Panc1 (cell line): ENCODE data around the gene F11. TPM values are rescaled to one million over a fixed set of nuclear protein-coding genes. Genes with fewer than 3 reads are reported as not detected.
"Not testable (repeated sequence)": the region's sequence is repeated elsewhere in the genome, so short reads cannot be mapped to it uniquely, and the experiment has no call there.

Source experiments
- ATAC-seq: fragments of 200-7000 bp; cut with Tn5 transposase; 2 replicates; pipeline ENCODE4 v1.9.1; 2020; ENCODE audit warnings: mild to moderate bottlenecking, moderate library complexity
- BruUV-seq: library from RNA; stranded (reverse); fragments of 400-500 nt; replicated peaks from 2 replicates; lab custom pipeline; 2021; lab: Mats Ljungman, UMichigan
- CTCF ChIA-PET: fragments of 300-600 bp; sonication (Branson Sonifier 250); formaldehyde crosslinking; loops from one replicate; lab custom pipeline; 2022; ENCODE audit warnings: antibody characterized with exemption; lab: Charles Lee
- POLR2A ChIA-PET: fragments of 300-600 bp; sonication (Branson Sonifier 250); formaldehyde crosslinking; loops from one replicate; lab custom pipeline; 2022; ENCODE audit warnings: antibody characterized with exemption; lab: Charles Lee
- DNase-seq: peaks from one replicate; pipeline ENCODE4 v3.0.0-alpha.2; 2010; ENCODE audit warnings: low read depth, low spot score
- H3K27ac ChIP-seq: 2 replicates; pipeline ENCODE4 v1.5.1; 2011; ENCODE audit warnings: mild to moderate bottlenecking, low read length, inconsistent platforms
- H3K27me3 ChIP-seq: fragments of 200-500 bp; sonication (Bioruptor generic); 2 replicates; pipeline ENCODE4 v1.6.0; 2014; ENCODE audit warnings: low read length, inconsistent platforms; ENCODE audit not compliant: control insufficient read depth, insufficient read depth
- H3K36me3 ChIP-seq: fragments of 200-500 bp; sonication (Bioruptor generic); 2 replicates; pipeline ENCODE4 v1.5.1; 2014; ENCODE audit warnings: inconsistent platforms, mild to moderate bottlenecking, low read length, moderate library complexity; ENCODE audit not compliant: control insufficient read depth, insufficient read depth
- H3K4me1 ChIP-seq: 2 replicates; pipeline ENCODE4 v1.5.1; 2011; ENCODE audit warnings: inconsistent platforms, mild to moderate bottlenecking, low read length, moderate library complexity; ENCODE audit not compliant: control insufficient read depth, insufficient read depth
- H3K4me3 ChIP-seq, 2 experiments: 2 replicates each; pipeline ENCODE4 v1.5.1; 2011 to 2012; ENCODE audit warnings: low read depth in 2 of 2, low read length in 2 of 2, mild to moderate bottlenecking in 2 of 2, inconsistent platforms in 1 of 2, moderate library complexity in 1 of 2
- H3K9me3 ChIP-seq: fragments of 200-500 bp; sonication (Bioruptor generic); 2 replicates; pipeline ENCODE4 v1.5.1; 2014; ENCODE audit warnings: low read depth, mild to moderate bottlenecking, inconsistent platforms, low read length, moderate library complexity; ENCODE audit not compliant: control insufficient read depth, insufficient read depth
- CTCF ChIP-seq: fragments of 450-650 bp; IDR thresholded peaks from 2 replicates; pipeline ENCODE4 v1.5.1; 2017; ENCODE audit warnings: mild to moderate bottlenecking
- POLR2AphosphoS5 ChIP-seq: IDR thresholded peaks from 2 replicates; pipeline ENCODE4 v1.6.1; 2012; ENCODE audit warnings: mild to moderate bottlenecking, low read depth, low read length, moderate library complexity
- REST ChIP-seq, 2 experiments: IDR thresholded peaks; 2 replicates each; pipeline ENCODE4 v1.6.1; 2011 to 2012; ENCODE audit warnings: low read depth in 2 of 2, control low read depth in 1 of 2, low read length in 1 of 2, mild to moderate bottlenecking in 1 of 2, moderate library complexity in 1 of 2; ENCODE audit not compliant: insufficient read depth in 1 of 2
- SIN3A ChIP-seq: IDR thresholded peaks from 2 replicates; pipeline ENCODE4 v1.6.1; 2012; ENCODE audit warnings: low read depth, mild to moderate bottlenecking, low read length, moderate library complexity, borderline replicate concordance; ENCODE audit not compliant: insufficient read depth
- TCF7L2 ChIP-seq: IDR thresholded peaks from 2 replicates; pipeline ENCODE4 v1.6.1; 2011; ENCODE audit warnings: mild to moderate bottlenecking, low read depth, low read length, inconsistent platforms
- in situ Hi-C: cut with HindIII; loops from 2 replicates; pipeline ENCODE4 v1.10.0; 2016; ENCODE audit warnings: low sequenced_read_pairs, low pct_unique_long_range_greater_than_20kb
- intact Hi-C: fragments of 100-400 bp; cut with micrococcal nuclease; formaldehyde crosslinking; loops from one replicate; pipeline ENCODE4 v1.10.0; 2022; ENCODE audit not compliant: unreplicated experiment
- total RNA-seq: library from RNA; stranded (reverse); gene quantifications from one replicate; pipeline ENCODE4 v1.2.1, GENCODE V29; 2021; ENCODE audit not compliant: unreplicated experiment

The F11 gene
- total RNA-seq, 1 experiment from 2014 or later = not detected

- BruUV-seq = no TSS peak
- in situ Hi-C loops = no loop called here
- no peak for TF ChIP-seq TCF7L2
- intact Hi-C loops = no loop called here
- H3K36me3 ChIP-seq = no peaks in the 10 kb centered on the region
- ATAC-seq (no peak), DNase-seq (no peak)
- POLR2A ChIA-PET = no interaction called here
- CTCF ChIA-PET = no interaction called here
- H3K27me3 ChIP-seq = no peaks in the 10 kb centered on the region
- no peaks in the 10 kb centered on the region for H3K9me3 ChIP-seq
- no peaks in the 10 kb centered on the region for H3K4me1 ChIP-seq
- H3K27ac ChIP-seq = no peak overlapping the region
- no peak overlapping the region for H3K4me3 ChIP-seq
Observed at GRCh38 chr4:186243331-186243730, 22.7 kb upstream of the F11 start.

- in situ Hi-C loops (no loop called here), intact Hi-C loops (no loop called here)
- Histone ChIP-seq H3K27me3 (no peaks in the 10 kb centered on the region), H3K27ac (no peak overlapping the region), H3K4me1 (no peaks in the 10 kb centered on the region), H3K36me3 (no peaks in the 10 kb centered on the region), H3K4me3 (no peak overlapping the region), H3K9me3 (no peaks in the 10 kb centered on the region)
- ATAC-seq = no peak
- BruUV-seq = no TSS peak
- no peak for TF ChIP-seq CTCF
- no peak for TF ChIP-seq REST (IDR thresholded peaks at IDR 0.05; ENCODE audit: insufficient read depth in 1 of 2, low read depth in 2 of 2, low read length in 1 of 2)
- TF ChIP-seq POLR2AphosphoS5 = no peak
- TF ChIP-seq TCF7L2 = no peak
- no peak for TF ChIP-seq SIN3A
- DNase-seq = no peak
- POLR2A ChIA-PET = no interaction called here
- CTCF ChIA-PET = no interaction called here
Observed at GRCh38 chr4:186244835-186245234, 21.2 kb upstream of the F11 start.

GRCh38 chr4:186247062-186247752 is 18.8 kb upstream of the F11 start:
- H3K9me3 ChIP-seq, H3K36me3 ChIP-seq, in situ Hi-C loops, CTCF ChIA-PET, BruUV-seq, H3K27me3 ChIP-seq, ATAC-seq, DNase-seq, H3K27ac ChIP-seq, intact Hi-C loops, POLR2A ChIA-PET, H3K4me3 ChIP-seq, H3K4me1 ChIP-seq: not testable (repeated sequence)
